CD1c-positive myeloid dendritic cell (primary cell): ENCODE results near the gene ZNF784.
A peak's percentile ranks its signal among the peaks of the same experiment; 100 is the strongest.

Experiments
- DNase-seq: peaks from one replicate; pipeline ENCODE4 v3.0.0-alpha.2; 2016; ENCODE audit errors: extremely low spot score

The ZNF784 gene

GRCh38 chr19:55656552-55656951, 32.2 kb upstream of the ZNF784 start:
- no peak for DNase-seq

GRCh38 chr19:55655648-55656040, 31.3 kb upstream of the ZNF784 start:
- no peak for DNase-seq

- DNase-seq: peak; percentile 97
Observed at GRCh38 chr19:55654868-55655647, 30.7 kb upstream of the ZNF784 start, which contains the start of gene U2AF2. Gene U2AF2, plus strand, starts transcription at chr19:55655035. Its CDS starts 70 bp downstream, at chr19:55655105.

GRCh38 chr19:55654323-55654867, 30.0 kb upstream of the ZNF784 start:
- peak; percentile 100 for DNase-seq

GRCh38 chr19:55653651-55654322, 29.4 kb upstream of the ZNF784 start:
- DNase-seq: peak; percentile 99

- DNase-seq: no peak
Observed at GRCh38 chr19:55652311-55653128, 28.2 kb upstream of the ZNF784 start.

- no peak for DNase-seq
Observed at GRCh38 chr19:55651236-55651635, 26.9 kb upstream of the ZNF784 start.

- no peak for DNase-seq
Observed at GRCh38 chr19:55650602-55651230, 26.4 kb upstream of the ZNF784 start.

- DNase-seq: no peak
Observed at GRCh38 chr19:55650126-55650557, 25.8 kb upstream of the ZNF784 start.

- DNase-seq: no peak
Observed at GRCh38 chr19:55649268-55650125, 25.1 kb upstream of the ZNF784 start.

GRCh38 chr19:55648585-55649267, 24.4 kb upstream of the ZNF784 start:
- no peak for DNase-seq

GRCh38 chr19:55647732-55648584, 23.6 kb upstream of the ZNF784 start, which contains the start of gene CCDC106:
Gene CCDC106, plus strand, starts transcription at chr19:55648212. Its CDS starts 835 bp downstream, at chr19:55649047.
- DNase-seq: peak; percentile 51

- DNase-seq: no peak
Observed at GRCh38 chr19:55646889-55647731, 22.7 kb upstream of the ZNF784 start.

- DNase-seq: no peak
Observed at GRCh38 chr19:55645512-55645881, 21.1 kb upstream of the ZNF784 start.

GRCh38 chr19:55644842-55645511, 20.6 kb upstream of the ZNF784 start:
- no peak for DNase-seq

GRCh38 chr19:55644191-55644833, 19.9 kb upstream of the ZNF784 start:
- no peak for DNase-seq

GRCh38 chr19:55643887-55644176, 19.5 kb upstream of the ZNF784 start:
- no peak for DNase-seq
